Measurements from ENCODE around the gene SH2B3.

DNA sequence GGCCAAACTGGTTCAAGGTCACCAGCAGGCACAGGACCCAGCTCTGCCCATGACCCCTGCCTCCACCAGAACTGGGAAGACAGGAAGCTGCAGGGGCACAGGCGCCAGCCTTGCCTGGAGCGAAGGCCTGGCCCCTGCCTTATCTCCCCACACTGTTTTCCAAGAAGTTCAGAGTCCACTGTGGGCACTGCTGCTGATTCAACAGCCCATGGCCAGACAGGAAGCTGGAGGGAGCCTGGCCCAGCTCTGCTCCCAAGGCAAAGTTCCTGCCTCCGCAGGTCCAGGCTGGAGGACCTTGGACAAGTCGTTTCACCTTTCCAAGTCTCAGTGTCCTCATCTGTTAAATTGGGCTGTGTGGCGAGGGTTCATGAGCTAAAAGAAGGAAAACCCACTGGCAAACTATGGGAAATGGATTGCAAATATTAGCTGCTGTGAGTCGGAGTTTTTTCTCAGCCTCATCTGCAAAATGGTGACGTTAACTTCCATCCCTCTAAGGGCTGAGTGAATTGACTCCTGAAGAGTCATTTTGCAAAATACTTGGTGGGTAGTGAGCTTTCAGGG lies 38.0 kb upstream of the SH2B3 start:
- TF ChIP-seq, protein P1, sequence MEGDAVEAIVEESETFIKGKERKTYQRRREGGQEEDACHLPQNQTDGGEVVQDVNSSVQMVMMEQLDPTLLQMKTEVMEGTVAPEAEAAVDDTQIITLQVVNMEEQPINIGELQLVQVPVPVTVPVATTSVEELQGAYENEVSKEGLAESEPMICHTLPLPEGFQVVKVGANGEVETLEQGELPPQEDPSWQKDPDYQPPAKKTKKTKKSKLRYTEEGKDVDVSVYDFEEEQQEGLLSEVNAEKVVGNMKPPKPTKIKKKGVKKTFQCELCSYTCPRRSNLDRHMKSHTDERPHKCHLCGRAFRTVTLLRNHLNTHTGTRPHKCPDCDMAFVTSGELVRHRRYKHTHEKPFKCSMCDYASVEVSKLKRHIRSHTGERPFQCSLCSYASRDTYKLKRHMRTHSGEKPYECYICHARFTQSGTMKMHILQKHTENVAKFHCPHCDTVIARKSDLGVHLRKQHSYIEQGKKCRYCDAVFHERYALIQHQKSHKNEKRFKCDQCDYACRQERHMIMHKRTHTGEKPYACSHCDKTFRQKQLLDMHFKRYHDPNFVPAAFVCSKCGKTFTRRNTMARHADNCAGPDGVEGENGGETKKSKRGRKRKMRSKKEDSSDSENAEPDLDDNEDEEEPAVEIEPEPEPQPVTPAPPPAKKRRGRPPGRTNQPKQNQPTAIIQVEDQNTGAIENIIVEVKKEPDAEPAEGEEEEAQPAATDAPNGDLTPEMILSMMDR (IDR thresholded peaks at IDR 0.05), result no peak
- no peak for TF ChIP-seq POLR2AphosphoS5 (IDR thresholded peaks at IDR 0.05)
- TF ChIP-seq EP300 (IDR thresholded peaks at IDR 0.05), result no peak

All from esophagus muscularis mucosa (tissue), 4 donors.